GM12892 (cell line): ENCODE results near the gene RAB8A.

Experiments
- POLR2A ChIP-seq: IDR thresholded peaks from 2 replicates; pipeline ENCODE4 v1.6.1; 2011; ENCODE audit warnings: low read depth, low read length, control low read depth
- POLR2AphosphoS5 ChIP-seq: IDR thresholded peaks from 2 replicates; pipeline ENCODE4 v1.6.1; 2011; ENCODE audit warnings: low read depth, low read length, control low read depth

- TF ChIP-seq POLR2AphosphoS5 = no peak
- no peak for TF ChIP-seq POLR2A
Measured at GRCh38 chr19:16175954-16176353, 64.3 kb downstream of the RAB8A start.
